Activated CD8-positive, alpha-beta memory T cell treated with anti-CD3 and anti-CD28 coated beads, Interleukin-2, amount 50 U/mL, for 24 hours (primary cell): ENCODE measurements around the gene CRYL1.

Experiments used
- DNase-seq: peaks from one replicate; pipeline ENCODE4 v3.0.0-alpha.2; 2020; ENCODE audit errors: extremely low read depth

The CRYL1 gene

GRCh38 chr13:20371825-20372224 is 153.8 kb downstream of the CRYL1 start:
- DNase-seq = no peak

- DNase-seq = no peak
These were observed 154.7 kb downstream of the CRYL1 start for GRCh38 chr13:20370815-20371421.

DNA sequence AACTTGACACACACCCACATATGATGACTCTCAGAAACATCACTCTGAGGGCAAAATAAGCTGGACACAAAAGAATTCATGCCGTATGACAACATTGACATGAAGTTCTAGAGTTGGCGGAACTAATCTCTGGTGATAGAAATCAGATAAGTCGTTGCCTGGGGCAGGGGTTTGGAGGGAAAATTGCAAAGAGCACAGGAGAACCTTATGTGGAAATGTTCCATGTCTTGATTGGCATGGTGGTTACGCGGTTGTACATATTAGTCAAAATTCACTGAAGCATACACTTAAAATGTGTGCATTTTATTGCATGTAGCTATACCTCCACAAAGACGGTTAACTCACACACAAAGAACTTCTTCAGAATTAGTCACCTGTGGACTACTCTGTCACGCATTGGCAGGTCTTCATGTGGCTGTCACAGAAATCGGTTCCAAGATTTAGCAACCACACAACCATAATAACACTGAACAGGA is 155.7 kb downstream of the CRYL1 start:
- no peak for DNase-seq

DNA sequence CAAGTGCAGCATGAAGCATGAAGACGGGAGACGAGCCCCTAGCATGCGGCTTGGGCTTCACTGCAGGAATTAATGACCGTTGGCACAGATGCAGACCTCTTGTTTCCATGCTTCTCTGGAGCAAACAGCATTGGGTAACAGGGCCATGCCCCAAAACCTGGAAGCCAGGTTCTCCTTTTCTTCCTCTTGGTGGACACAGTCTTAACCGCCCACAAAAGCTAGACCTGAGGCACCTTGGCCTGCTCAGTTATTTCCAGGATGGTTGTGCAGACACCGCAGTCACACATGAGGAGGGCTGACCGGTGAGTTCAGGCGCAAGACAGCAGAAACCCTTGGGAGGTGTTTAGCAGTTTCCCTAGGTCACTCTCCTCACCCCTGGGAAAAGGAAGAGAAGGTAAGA is 159.6 kb downstream of the CRYL1 start:
- no peak for DNase-seq

- DNase-seq = no peak
These were observed 162.1 kb downstream of the CRYL1 start for GRCh38 chr13:20363603-20364002.

DNA sequence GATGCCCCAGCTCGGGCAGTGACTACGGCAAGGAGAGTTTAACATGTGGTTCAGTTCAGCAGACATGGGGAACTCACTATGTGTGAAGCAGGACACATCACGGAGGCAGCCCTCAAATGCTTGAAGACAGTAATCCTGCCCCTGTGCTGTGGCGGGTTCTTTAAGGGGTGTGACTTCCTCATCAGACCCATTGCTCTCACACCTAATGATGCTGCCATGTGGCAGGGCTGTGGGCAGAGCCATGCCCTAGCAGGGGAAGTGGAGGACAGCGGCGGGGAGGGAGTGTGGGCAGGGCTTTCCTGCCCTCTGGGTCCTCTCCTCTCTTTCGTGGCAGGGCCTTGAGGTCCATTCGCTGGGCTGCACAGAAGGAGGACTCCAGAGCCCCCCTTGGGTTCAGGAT is 162.5 kb downstream of the CRYL1 start:
- DNase-seq = no peak

DNA sequence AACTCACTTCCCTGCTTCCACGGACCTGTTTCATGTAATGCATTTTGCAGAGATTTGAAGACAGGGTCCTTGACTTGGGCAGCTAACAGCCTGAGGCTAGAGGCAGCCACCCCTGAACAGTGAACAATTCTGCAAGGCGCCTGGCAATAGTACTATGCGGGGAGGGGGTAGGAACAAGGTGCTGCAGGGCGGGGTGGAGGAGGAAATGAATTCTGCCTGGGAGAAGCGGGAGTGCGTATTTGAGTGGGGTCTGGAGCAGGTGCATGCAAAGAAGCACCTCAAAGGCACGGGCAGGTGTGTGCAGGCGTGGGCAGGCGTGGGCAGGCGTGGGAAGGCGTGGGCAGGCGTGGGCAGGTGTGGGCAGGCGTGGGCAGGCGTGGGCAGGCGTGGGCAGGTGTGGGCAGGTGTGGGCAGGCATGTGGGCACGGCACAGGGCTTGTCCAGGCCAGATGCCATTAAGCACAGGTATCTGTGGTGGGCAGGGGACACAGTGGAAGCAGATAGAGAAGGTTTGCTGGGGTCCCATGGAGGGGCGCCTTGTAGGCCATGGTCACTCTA is 163.1 kb downstream of the CRYL1 start:
- DNase-seq = no peak

GRCh38 chr13:20360835-20361412 is 164.7 kb downstream of the CRYL1 start:
- no peak for DNase-seq

GRCh38 chr13:20360041-20360491 is 165.6 kb downstream of the CRYL1 start:
- DNase-seq = no peak

DNA sequence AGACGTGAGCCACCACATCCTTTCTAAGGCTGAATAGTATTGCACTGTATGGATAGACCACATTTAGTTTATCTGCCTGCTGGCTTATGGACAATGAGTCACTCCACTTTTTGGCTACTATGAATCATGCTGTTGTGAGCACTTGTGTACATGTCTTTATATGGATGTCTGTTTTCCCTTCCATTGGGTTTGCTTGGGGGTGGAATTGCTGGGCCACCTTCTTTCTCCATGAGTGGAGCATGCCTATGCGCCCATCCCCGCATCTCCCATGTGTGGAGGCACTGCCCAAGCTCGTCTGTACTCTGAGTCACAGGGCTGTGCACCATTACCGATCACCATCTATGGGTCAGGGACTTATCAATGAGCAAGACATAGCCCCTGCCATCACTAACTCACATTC is 166.3 kb downstream of the CRYL1 start:
- DNase-seq = no peak

DNA sequence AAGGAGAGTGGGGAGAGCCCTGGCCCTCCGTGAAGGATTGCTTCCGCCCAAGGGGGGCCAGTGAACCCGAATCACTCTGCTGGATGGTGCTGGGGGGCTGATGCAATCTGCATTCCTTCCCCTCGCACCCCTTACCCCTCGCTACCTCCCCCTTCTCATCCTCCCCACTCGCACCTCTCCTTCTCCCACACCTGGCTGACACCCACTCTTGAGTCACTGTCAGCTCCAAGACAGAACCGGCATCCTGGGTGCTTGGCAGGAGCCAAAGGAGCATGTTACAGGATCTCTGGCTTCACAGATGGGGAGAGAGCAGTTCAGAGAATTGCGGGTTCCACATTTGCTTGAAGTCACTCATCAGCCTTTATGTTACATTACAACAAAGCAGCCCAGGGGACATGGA is 167.6 kb downstream of the CRYL1 start:
- DNase-seq = no peak

- DNase-seq = no peak
These were observed 169.2 kb downstream of the CRYL1 start for GRCh38 chr13:20356444-20356843.

- DNase-seq = no peak
These were observed 170.9 kb downstream of the CRYL1 start for GRCh38 chr13:20354722-20355121.

DNA sequence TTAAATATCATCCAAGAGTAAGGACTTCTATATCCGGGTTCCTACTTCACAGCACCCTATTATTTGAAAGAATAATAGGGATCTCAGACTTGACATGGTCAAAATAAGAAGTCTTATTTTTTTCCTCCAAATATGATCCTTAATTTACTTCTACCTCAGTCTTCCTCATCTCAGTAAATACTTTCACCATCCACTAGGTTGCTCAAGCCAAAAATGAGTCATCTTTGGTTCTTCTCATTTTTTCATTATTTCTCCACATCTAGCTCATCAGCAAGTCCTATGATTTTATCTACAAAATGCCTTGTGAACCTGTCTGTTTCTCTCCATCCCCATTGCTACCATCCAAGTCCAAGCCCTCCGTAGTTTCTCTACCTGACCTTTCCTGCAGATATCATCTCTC is 171.7 kb downstream of the CRYL1 start:
- no peak for DNase-seq
